ENCODE data around the gene MSMB. TPM values are rescaled to one million over a fixed set of nuclear protein-coding genes. Genes with fewer than 3 reads are reported as not detected.

Gene MSMB
- total and polyA plus RNA-seq, 2 of the 4 experiments (the other 2 are of a cell fraction) = not detected

DNA sequence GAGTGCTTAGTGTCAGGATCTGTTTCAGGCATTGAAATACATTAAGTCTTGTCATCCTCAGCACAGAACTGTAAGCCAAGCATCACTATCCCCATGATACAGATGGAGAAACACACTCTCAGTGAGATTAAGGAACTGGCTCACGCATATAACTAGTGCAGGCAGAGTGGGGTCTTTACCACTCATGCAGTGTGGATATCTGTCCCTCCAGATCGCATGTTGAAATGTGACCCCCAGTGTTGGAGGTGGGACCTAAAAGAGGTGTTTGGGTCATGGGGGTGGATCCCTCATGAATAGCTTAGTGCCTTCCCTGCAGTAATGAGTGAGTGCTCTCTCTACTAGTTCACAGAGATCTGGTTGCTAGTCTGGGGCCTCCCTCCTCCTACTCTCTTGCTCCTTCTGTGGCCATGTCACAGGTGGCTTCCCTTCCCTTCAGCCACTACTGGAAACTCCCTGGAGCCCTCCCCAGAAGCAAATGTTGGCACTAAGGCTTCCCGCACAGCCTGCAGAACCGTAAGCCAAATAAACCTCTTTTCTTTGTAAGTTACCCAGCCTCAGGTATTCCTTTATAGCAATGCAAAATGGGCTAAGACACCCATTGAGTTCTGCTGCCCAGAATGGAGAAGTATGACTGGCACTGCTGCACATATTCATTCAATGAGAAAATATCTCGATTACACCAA is 31.8 kb upstream of the MSMB start:
- H3K9ac ChIP-seq (ENCODE audit: low read depth, low read length) = no peak overlapping the region
- in situ Hi-C loops (cut with MboI; ENCODE audit: low sequenced_read_pairs) = no loop called here
- TF ChIP-seq RCOR1 (IDR thresholded peaks at IDR 0.05; ENCODE audit: insufficient replicate concordance, low read length) = no peak
- TF ChIP-seq, protein P1, sequence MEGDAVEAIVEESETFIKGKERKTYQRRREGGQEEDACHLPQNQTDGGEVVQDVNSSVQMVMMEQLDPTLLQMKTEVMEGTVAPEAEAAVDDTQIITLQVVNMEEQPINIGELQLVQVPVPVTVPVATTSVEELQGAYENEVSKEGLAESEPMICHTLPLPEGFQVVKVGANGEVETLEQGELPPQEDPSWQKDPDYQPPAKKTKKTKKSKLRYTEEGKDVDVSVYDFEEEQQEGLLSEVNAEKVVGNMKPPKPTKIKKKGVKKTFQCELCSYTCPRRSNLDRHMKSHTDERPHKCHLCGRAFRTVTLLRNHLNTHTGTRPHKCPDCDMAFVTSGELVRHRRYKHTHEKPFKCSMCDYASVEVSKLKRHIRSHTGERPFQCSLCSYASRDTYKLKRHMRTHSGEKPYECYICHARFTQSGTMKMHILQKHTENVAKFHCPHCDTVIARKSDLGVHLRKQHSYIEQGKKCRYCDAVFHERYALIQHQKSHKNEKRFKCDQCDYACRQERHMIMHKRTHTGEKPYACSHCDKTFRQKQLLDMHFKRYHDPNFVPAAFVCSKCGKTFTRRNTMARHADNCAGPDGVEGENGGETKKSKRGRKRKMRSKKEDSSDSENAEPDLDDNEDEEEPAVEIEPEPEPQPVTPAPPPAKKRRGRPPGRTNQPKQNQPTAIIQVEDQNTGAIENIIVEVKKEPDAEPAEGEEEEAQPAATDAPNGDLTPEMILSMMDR (conservative IDR thresholded peaks at IDR 0.05; ENCODE audit: low read depth, low read length) = no peak
- no peak overlapping the region for H3K4ac ChIP-seq (ENCODE audit: low read depth, low read length)
- H3K14ac ChIP-seq (replicated peaks; ENCODE audit: low read depth, low read length) = no peak overlapping the region
- H4K20me1 ChIP-seq (ENCODE audit: insufficient read depth, low read length) = no peaks in the 10 kb centered on the region
- H3K4me3 ChIP-seq (ENCODE audit: insufficient read depth, low read depth, low read length) = no peak overlapping the region
- H3K9me1 ChIP-seq (ENCODE audit: insufficient read depth, low read length) = no peaks in the 10 kb centered on the region
- H4K91ac ChIP-seq (ENCODE audit: insufficient read depth, low read depth, low read length) = no peak overlapping the region
- no peak for ATAC-seq (ENCODE audit: low read depth)
- peaks cover 1% of the 10 kb centered on the region for H3K27me3 ChIP-seq (ENCODE audit: control insufficient read depth, insufficient read depth, low read length)
- POLR2A ChIA-PET (ENCODE audit: unreplicated experiment) = no interaction called here
- H2BK15ac ChIP-seq (ENCODE audit: low read depth, low read length) = no peak overlapping the region
- no TSS peak for BruUV-seq (replicated peaks)
- H3K36me3 ChIP-seq (ENCODE audit: control insufficient read depth, insufficient read depth, low read length) = no peaks in the 10 kb centered on the region
- no peak overlapping the region for H4K8ac ChIP-seq (ENCODE audit: low read depth in 2 of 2, low read length in 2 of 2)
- no peak overlapping the region for H3K18ac ChIP-seq (ENCODE audit: low read depth, low read length)
- no peak overlapping the region for H2BK5ac ChIP-seq (ENCODE audit: low read depth, low read length, poor library complexity, severe bottlenecking)
- H3K79me1 ChIP-seq (ENCODE audit: low read depth in 1 of 2, low read length in 2 of 2) = no peaks in the 10 kb centered on the region
- H3K9me3 ChIP-seq (ENCODE audit: control insufficient read depth, insufficient read depth, low read length) = no peaks in the 10 kb centered on the region
- H3K23ac ChIP-seq (ENCODE audit: low read depth, low read length) = no peak overlapping the region
- no peak overlapping the region for H2BK20ac ChIP-seq (ENCODE audit: low read depth, low read length)
- H3K27ac ChIP-seq (ENCODE audit: insufficient read depth, low read length) = no peak overlapping the region
- peaks cover 2% of the 10 kb centered on the region for H3K4me1 ChIP-seq (ENCODE audit: control insufficient read depth, insufficient read depth, low read length)
- H2BK120ac ChIP-seq (ENCODE audit: low read depth, low read length) = no peak overlapping the region
- H2AFZ ChIP-seq (replicated peaks; ENCODE audit: low read length, poor library complexity) = no peak overlapping the region
- no peak overlapping the region for H2AK9ac ChIP-seq (replicated peaks; ENCODE audit: low read depth, low read length, poor library complexity)
- intact Hi-C loops (cut with micrococcal nuclease) = no loop called here
- no peak overlapping the region for H2AK5ac ChIP-seq (ENCODE audit: low read depth, low read length)
- CTCF ChIA-PET = no interaction called here
- no peak overlapping the region for H3K56ac ChIP-seq (ENCODE audit: extremely low read depth, insufficient read depth, low read length)
- no peak overlapping the region for H3K4me2 ChIP-seq (ENCODE audit: low read depth, low read length)
- no peak overlapping the region for H4K5ac ChIP-seq (ENCODE audit: low read depth, low read length)
- no CpG with 5 or more reads among the region's 5 CpGs for WGBS, 2 experiments (ENCODE audit: extremely low coverage in 2 of 2, insufficient read length in 1 of 2)
- DNase-seq = no peak
- dilution Hi-C loops (cut with HindIII; ENCODE audit: low sequenced_read_pairs, unreplicated experiment) = no loop called here
